Natural killer cell (primary cell): ENCODE measurements around the gene KIAA0319L. TPM values are rescaled to one million over a fixed set of nuclear protein-coding genes. Genes with fewer than 3 reads are reported as not detected.

Source experiments
- ATAC-seq, 3 donors: fragments of 150-1000 bp in 2 of 3; fragments of 200-7000 bp in 1 of 3; cut with Tn5 transposase; 1 replicate in 1 of 3; 2 replicates in 2 of 3; pipeline ENCODE4 v1.10.0; 2021; ENCODE audit warnings: mild to moderate bottlenecking in 2 of 3, moderate library complexity in 2 of 3
- DNase-seq, 2 donors: peaks; one replicate each; pipeline versions ENCODE4 v3.0.0 to v3.0.0-alpha.2; 2013 to 2021; ENCODE audit warnings: mixed read lengths in 1 of 2
- H3K27ac ChIP-seq: one replicate; pipeline ENCODE4 v1.5.1; 2013; ENCODE audit warnings: mild to moderate bottlenecking, low read length
- H3K27me3 ChIP-seq: one replicate; pipeline ENCODE4 v1.6.1; 2013; ENCODE audit warnings: low read length; ENCODE audit not compliant: control insufficient read depth, insufficient read depth
- H3K36me3 ChIP-seq: one replicate; pipeline ENCODE4 v1.6.1; 2013; ENCODE audit warnings: low read length; ENCODE audit not compliant: control insufficient read depth, insufficient read depth
- H3K4me1 ChIP-seq: one replicate; pipeline ENCODE4 v1.6.1; 2013; ENCODE audit warnings: low read length; ENCODE audit not compliant: control insufficient read depth, insufficient read depth
- H3K4me3 ChIP-seq: one replicate; pipeline ENCODE4 v1.5.1; 2013; ENCODE audit warnings: low read length
- H3K9me3 ChIP-seq: one replicate; pipeline ENCODE4 v1.6.1; 2013; ENCODE audit warnings: low read length; ENCODE audit not compliant: control insufficient read depth, insufficient read depth
- H3K27ac Mint-ChIP-seq, 2 donors: one replicate each; pipeline ENCODE4 v1.8.0; 2022; ENCODE audit warnings: mild to moderate bottlenecking in 2 of 2, mixed read lengths in 2 of 2, moderate library complexity in 1 of 2
- H3K27me3 Mint-ChIP-seq, 2 donors: one replicate each; pipeline ENCODE4 v1.8.0; 2022; ENCODE audit warnings: low read depth in 2 of 2, mixed read lengths in 2 of 2
- H3K36me3 Mint-ChIP-seq: one replicate; pipeline ENCODE4 v1.8.0; 2022; ENCODE audit warnings: mixed read lengths
- H3K4me1 Mint-ChIP-seq, 2 donors: one replicate each; pipeline ENCODE4 v1.8.0; 2022; ENCODE audit warnings: mixed read lengths in 2 of 2
- H3K4me3 Mint-ChIP-seq: one replicate; pipeline ENCODE4 v1.8.0; 2022; ENCODE audit warnings: mild to moderate bottlenecking, moderate library complexity, mixed read lengths
- H3K9me3 Mint-ChIP-seq, 2 donors: one replicate each; pipeline ENCODE4 v1.8.0; 2022; ENCODE audit warnings: mixed read lengths in 2 of 2
- CTCF ChIP-seq: fragments of 200-600 bp; IDR thresholded peaks from one replicate; pipeline ENCODE4 v1.8.0; 2022; ENCODE audit warnings: antibody characterized with exemption
- WGBS: methylation state at CpG from one replicate; pipeline ENCODE4 v1.1.7; 2013; ENCODE audit warnings: missing lambda C conversion rate; ENCODE audit not compliant: insufficient coverage; 5-methylcytosine and 5-hydroxymethylcytosine counted together
- intact Hi-C: fragments of 100-400 bp; cut with micrococcal nuclease; formaldehyde crosslinking; loops from one replicate; pipeline ENCODE4 v1.14.2; 2022
- total RNA-seq, 4 donors: library from RNA; stranded (reverse); fragments of 120-200 nt in 1 of 4; gene quantifications; one replicate each; pipeline versions ENCODE4 v1.2.3 to v1.2.4, GENCODE V29; 2013 to 2022

Gene KIAA0319L
- total RNA-seq, 3 donors from 2014 or later (not counting 1 experiment from before 2014, with no cell fraction given): 51.3 to 75.0 (median 64.8) TPM

GRCh38 chr1:35518183-35518582 lies 39.0 kb downstream of the KIAA0319L start:
- Mint-ChIP-seq H3K9me3 (peaks cover 7 to 11% of the 10 kb centered on the region in 2 donors), H3K36me3 (peaks cover 16% of the 10 kb centered on the region), H3K4me1 (peaks cover 30 to 44% of the 10 kb centered on the region in 2 donors), H3K27me3 (no peaks in the 10 kb centered on the region), H3K4me3 (no peak overlapping the region), H3K27ac (no peak overlapping the region)
- intact Hi-C loops: no loop called here
- no peak for TF ChIP-seq CTCF
- H3K9me3 ChIP-seq: no peaks in the 10 kb centered on the region
- no peaks in the 10 kb centered on the region for H3K36me3 ChIP-seq
- H3K27me3 ChIP-seq: no peaks in the 10 kb centered on the region
- H3K4me3 ChIP-seq: no peak overlapping the region
- no peaks in the 10 kb centered on the region for H3K4me1 ChIP-seq
- WGBS: 100% methylated on average over 3 of the region's 3 CpGs
- ATAC-seq (no peak), DNase-seq (no peak)
- no peak overlapping the region for H3K27ac ChIP-seq

- no peaks in the 10 kb centered on the region for H3K36me3 ChIP-seq
- Mint-ChIP-seq H3K27me3 (no peaks in the 10 kb centered on the region), H3K4me1 (peaks cover 36 to 58% of the 10 kb centered on the region in 2 donors), H3K27ac (no peak overlapping the region), H3K4me3 (no peak overlapping the region), H3K36me3 (peaks cover 10% of the 10 kb centered on the region), H3K9me3 (peaks cover 4 to 7% of the 10 kb centered on the region in 2 donors)
- DNase-seq (no peak), ATAC-seq (no peak)
- H3K27me3 ChIP-seq: no peaks in the 10 kb centered on the region
- no peaks in the 10 kb centered on the region for H3K9me3 ChIP-seq
- 100% methylated on average over 1 of the region's 2 CpGs for WGBS
- H3K4me3 ChIP-seq: no peak overlapping the region
- H3K4me1 ChIP-seq: peaks cover 16% of the 10 kb centered on the region
- H3K27ac ChIP-seq: no peak overlapping the region
- TF ChIP-seq CTCF: no peak
- intact Hi-C loops: no loop called here
Measured at GRCh38 chr1:35511305-35511704, 45.9 kb downstream of the KIAA0319L start.

GRCh38 chr1:35509558-35509957 lies 47.6 kb downstream of the KIAA0319L start:
- no peak overlapping the region for H3K4me3 Mint-ChIP-seq
- DNase-seq (no peak), ATAC-seq (no peak)
- Histone ChIP-seq H3K4me1 (peaks cover 23% of the 10 kb centered on the region), H3K27ac (no peak overlapping the region), H3K36me3 (no peaks in the 10 kb centered on the region), H3K27me3 (no peaks in the 10 kb centered on the region), H3K4me3 (no peak overlapping the region), H3K9me3 (no peaks in the 10 kb centered on the region)
- 100% methylated on average over 2 of the region's 3 CpGs for WGBS
- no peaks in the 10 kb centered on the region for H3K36me3 Mint-ChIP-seq
- no peaks in the 10 kb centered on the region for H3K27me3 Mint-ChIP-seq
- no peaks in the 10 kb centered on the region for H3K9me3 Mint-ChIP-seq
- H3K4me1 Mint-ChIP-seq: peaks cover 44 to 56% of the 10 kb centered on the region in 2 donors
- H3K27ac Mint-ChIP-seq: no peak overlapping the region
- TF ChIP-seq CTCF: no peak
- intact Hi-C loops: no loop called here

GRCh38 chr1:35507947-35508346 lies 49.3 kb downstream of the KIAA0319L start:
- intact Hi-C loops: no loop called here
- Mint-ChIP-seq H3K27ac (peak overlapping the region in 1 of 2 donors; percentile 78), H3K27me3 (no peaks in the 10 kb centered on the region), H3K9me3 (no peaks in the 10 kb centered on the region), H3K36me3 (no peaks in the 10 kb centered on the region), H3K4me3 (no peak overlapping the region), H3K4me1 (peaks cover 39 to 49% of the 10 kb centered on the region in 2 donors)
- Histone ChIP-seq H3K27ac (peak overlapping the region; percentile 65), H3K27me3 (no peaks in the 10 kb centered on the region), H3K9me3 (no peaks in the 10 kb centered on the region), H3K4me3 (no peak overlapping the region), H3K36me3 (no peaks in the 10 kb centered on the region), H3K4me1 (peaks cover 23% of the 10 kb centered on the region)
- ATAC-seq (no peak), DNase-seq (no peak)
- TF ChIP-seq CTCF: no peak
